LNCaP clone FGC (cell line): ENCODE results near the gene ANKRD37.

Source experiments
- DNase-seq: peaks from one replicate; pipeline ENCODE4 v3.0.0-alpha.2; 2011; ENCODE audit warnings: low read depth
- H3K4me3 ChIP-seq: 2 replicates; pipeline ENCODE4 v1.5.1; 2011; ENCODE audit warnings: mild to moderate bottlenecking, low read depth, low read length, control low read depth
- CTCF ChIP-seq: IDR thresholded peaks from 2 replicates; pipeline ENCODE4 v1.5.1; 2012; ENCODE audit warnings: mild to moderate bottlenecking; ENCODE audit not compliant: control insufficient read depth, insufficient read depth; ENCODE audit errors: extremely low read depth

The ANKRD37 gene

GRCh38 chr4:185411849-185412248 is 15.2 kb downstream of the ANKRD37 start:
- no peak for DNase-seq
- TF ChIP-seq CTCF, result no peak
- H3K4me3 ChIP-seq, result no peak overlapping the region

- no peak for DNase-seq
These were observed 15.8 kb downstream of the ANKRD37 start for GRCh38 chr4:185412412-185412811.

GRCh38 chr4:185416955-185417354 is 20.3 kb downstream of the ANKRD37 start:
- H3K4me3 ChIP-seq, result no peak overlapping the region
- no peak for TF ChIP-seq CTCF
- no peak for DNase-seq

More at GRCh38 chr4:185412412-185412811, 15.8 kb downstream of the ANKRD37 start:
- no peak for TF ChIP-seq CTCF
- H3K4me3 ChIP-seq, result no peak overlapping the region

- no peak for TF ChIP-seq CTCF
- H3K4me3 ChIP-seq, result no peak overlapping the region
- DNase-seq, result no peak
These were observed 24.9 kb downstream of the ANKRD37 start for GRCh38 chr4:185421366-185422124.

- no peak for TF ChIP-seq CTCF
- DNase-seq, result peak; percentile 7
- peak overlapping the region; percentile 70 for H3K4me3 ChIP-seq
These were observed 28.4 kb downstream of the ANKRD37 start for GRCh38 chr4:185424905-185425646.

- no peak for TF ChIP-seq CTCF
- peak within 1 kb of the TSS; percentile 70 for H3K4me3 ChIP-seq
- peak; percentile 80 for DNase-seq
These were observed 29.2 kb downstream of the ANKRD37 start, which contains the start of gene UFSP2 for GRCh38 chr4:185425647-185426352. Gene UFSP2, minus strand, starts transcription at chr4:185425964. Its CDS starts 96 bp downstream, at chr4:185425868.
